Measurements from ENCODE around the gene ITGB8.

ITGB8 gene

DNA sequence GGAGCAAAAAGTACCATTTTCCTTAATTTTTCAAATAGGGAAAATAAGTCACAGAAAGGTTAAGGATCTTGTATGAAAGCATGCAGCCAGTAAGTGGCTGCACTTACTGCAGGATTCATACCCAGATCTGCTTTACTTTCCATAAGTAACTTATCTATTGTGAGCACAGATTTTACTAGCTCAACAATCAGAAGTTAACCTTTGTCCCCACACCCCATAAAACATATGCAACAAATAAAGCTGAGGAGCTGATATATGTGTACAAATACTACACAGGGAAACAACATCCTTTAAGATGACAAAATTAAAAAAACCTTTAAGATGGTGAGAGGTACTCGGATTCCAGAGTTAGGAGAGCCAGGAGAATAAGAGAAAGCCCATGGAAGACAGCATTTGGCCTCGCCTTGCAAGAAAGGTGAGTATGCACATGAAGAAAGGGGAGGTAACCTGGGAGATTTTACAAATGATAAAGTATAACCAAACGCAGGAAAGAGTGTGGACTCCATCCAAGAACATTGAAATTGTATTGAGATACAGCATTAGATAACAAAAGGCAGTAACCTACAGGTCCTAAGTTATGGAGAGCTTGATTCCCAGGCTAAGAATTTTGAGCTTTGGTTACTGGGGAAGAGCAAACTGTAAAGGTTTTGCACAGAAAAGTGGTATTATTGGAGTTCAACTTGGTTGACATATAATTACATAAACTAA, 87.1 kb downstream of the ITGB8 start:
- DNase-seq (ENCODE audit: low read depth): no peak

DNA sequence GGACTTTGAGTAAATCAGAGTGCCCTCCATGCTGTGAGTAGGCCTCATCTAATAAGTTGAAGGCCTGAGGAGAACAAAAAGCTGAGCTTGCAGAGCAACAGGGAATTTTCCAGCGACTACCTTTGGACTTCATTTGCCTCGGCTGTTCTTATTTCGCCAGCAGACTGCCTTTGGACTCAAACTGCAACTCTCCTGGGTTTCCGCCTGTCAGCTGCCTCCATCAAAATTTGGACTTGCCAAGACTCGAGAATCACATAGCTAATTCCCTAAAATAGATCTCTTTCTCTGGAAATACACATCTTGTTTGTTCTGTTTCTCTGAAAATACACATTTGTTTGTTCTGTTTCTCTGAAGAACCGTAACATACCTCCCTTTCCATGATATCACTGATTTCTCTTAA, 93.8 kb downstream of the ITGB8 start:
- DNase-seq (ENCODE audit: low read depth): no peak

DNA sequence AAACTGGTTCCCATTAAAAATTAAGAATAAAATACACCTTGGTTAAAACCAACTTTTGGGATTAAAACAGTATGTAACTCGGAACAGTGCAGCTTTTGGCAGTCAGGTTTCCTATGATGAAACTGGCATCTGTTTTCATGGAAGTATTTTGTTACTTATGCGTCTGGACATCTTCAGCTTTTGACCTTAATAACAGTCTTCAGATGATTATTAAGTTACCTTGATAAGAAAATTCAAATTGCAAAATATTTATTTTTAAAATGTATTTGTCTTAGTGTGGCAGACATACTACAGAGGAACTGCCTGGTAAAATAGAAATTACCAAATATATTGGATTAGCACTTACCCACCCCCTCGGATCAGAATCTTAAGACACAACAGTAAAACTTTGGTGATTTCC, 100.0 kb downstream of the ITGB8 start:
- no peak for DNase-seq (ENCODE audit: low read depth)

DNA sequence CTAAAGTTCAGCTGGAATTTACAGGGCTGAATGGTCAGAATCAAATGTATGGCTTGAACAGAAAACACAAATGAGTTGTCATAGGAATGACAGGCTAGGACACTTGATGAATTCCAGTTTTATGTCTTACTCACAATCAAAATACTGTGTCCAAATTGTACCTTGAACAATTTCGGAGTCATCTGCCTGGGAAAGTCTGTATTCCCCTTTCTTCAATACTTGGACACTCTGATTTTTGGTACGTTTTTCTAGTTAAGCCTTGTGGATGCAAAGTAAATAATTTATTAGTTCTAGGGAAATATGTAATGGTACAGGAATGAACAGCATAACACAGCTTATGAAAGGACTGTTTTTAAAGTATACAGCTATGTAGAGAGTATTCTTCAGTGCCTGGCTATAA, 100.4 kb downstream of the ITGB8 start:
- no peak for DNase-seq (ENCODE audit: low read depth)

DNA sequence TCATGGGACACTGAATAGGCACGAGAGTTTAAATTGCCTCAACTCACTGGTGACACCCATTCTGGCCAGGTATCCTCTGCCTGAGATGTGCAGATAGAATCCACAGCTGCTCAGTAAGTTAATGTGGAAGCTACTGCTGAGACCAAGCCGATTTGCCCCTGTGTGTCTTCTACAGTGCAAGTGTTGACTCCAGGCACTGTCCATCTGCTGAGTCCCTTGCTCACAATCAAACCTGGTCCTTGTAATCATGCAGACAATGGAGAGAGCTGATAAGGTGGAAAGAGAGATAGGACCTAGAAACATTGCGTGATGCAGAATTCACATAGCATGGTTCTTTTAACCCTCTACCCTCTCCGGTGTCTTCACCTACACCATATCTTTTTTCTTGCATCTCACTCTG, 101.4 kb downstream of the ITGB8 start:
- no peak for DNase-seq (ENCODE audit: low read depth)

DNA sequence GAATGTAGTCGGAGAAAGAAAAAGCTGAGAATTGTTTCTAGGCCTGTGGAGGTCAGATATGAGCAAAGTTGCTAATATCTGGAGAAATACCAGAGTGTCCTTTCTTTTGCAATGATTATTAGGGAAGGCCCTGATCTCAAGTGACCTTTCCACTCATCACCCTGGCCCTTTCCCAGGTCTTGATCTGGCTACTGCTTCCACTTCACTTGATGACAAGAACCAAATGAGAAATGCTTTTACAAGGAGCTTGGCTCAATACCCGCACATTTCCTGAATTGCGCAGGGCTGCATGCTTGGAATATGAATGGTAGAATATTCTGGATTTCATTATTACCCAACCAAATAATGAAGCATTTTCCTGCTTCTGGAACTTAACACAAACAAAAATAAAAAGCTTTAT, 104.6 kb downstream of the ITGB8 start:
- peak; percentile 80 for DNase-seq (ENCODE audit: low read depth)

DNA sequence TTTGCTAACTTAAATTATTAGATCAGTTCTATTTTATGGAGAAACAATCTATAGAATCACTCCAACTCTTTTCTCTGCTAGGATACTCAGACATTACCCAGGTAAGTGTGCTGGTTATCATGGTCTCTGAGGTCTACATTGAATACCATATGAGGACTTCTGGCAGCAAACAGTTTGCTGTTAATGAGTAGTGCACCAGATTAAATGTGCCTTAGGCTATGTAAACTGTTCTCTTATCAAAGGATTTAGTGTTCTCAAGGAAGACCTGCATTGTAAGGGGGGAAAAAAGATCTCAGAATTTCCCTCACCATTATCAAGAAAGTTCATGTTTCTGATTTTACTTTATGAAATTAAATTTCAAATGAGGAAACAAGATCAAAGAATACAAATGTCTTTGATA, 107.5 kb downstream of the ITGB8 start:
- DNase-seq (ENCODE audit: low read depth): no peak

DNA sequence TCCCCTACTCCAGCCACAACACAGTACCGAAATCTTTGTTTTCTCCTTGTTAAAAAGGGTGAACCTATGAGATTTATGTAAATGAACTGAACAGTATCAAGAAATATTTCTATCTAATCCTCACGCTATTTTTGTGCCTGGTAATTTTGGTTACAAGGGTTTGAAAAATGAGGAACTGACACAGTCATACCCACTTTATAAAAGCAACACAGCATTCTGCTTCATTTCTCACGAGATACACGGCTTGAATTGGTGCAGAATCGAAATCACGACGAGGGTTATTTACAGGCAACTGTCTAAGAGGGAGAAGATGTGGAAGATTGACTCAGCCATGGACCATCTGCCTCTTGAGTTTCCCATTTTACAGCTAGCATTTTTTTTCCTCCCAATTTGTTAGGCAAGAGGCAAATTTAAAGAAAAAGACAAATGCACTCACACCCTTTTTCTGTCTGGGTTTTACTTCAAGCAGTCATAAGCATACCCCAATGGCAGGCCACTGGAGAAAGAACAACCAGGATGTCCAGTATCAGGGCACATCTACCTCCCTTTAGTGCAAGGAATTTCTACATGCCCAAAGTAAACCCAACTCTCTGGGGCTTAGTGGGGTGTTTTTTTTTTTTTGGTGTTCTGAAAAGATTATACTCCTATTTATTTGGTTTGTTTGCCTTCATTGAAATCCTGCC, 108.1 kb downstream of the ITGB8 start:
- no peak for DNase-seq (ENCODE audit: low read depth)

DNA sequence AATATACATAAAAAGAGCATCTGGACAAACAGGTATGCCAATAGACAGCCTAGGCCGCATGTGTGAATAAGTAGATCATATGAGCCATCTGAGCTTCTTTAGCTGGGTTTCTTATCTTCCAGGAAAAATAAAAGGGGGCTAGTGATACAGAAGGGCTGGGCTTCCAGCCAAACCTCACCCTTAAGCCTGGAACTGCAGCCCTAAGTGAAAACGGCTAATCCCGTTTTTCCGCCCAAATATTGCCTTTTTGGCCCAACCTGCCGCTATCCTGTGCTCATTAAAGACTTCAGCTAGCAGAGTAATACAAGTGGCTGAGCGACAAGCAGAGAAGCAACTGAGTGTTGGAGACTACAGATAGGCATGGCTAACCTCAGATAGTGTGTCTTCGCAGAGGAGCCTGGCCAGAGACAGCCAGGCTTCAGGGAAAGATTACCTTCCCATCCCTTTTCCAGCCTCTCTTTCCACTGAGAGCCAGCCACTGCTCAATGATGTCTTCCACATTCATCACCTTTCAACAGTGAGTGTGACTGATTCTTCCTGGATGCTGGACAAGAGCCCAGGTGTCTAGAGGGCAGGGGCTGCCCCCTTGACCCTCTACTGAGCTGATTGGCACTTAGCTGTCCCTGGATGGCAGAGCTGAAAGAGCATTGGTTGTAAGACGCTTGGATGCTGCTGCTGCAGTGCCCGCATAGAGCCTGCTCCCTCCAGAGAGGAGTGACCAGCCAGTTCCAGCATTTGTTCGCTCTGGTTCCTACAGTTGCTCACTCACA, 108.9 kb downstream of the ITGB8 start:
- DNase-seq (ENCODE audit: low read depth): no peak

DNA sequence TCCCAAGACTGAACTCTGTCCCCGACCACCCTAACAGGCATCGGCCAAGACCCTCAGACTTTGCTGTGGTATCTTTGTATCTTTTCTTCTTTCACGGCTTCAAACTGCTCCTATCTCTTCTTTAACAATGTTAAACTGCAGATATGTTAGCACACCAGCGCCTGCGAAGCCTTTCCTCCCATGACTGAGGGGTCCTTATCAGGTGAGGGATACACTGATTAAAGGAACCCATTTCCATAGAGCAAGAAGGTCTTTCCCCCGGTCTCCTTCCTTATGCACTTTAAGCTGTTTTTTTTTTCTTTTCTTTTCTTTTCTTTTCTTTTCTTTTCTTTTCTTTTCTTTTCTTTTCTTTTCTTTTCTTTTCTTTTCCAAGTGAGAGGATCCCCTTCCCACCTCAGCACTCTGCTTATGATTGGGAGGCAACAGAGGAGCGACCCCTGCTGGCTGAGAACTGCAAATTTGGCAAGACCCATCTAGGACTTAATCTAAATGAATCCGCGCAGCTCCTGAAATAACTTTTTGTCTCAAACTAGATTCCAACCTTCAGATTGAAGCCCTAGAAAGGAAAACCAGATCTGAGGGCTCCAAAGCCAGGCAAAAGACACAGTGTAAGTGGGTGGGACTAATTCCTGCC, 109.9 kb downstream of the ITGB8 start:
- DNase-seq (ENCODE audit: low read depth): peak; percentile 27

DNA sequence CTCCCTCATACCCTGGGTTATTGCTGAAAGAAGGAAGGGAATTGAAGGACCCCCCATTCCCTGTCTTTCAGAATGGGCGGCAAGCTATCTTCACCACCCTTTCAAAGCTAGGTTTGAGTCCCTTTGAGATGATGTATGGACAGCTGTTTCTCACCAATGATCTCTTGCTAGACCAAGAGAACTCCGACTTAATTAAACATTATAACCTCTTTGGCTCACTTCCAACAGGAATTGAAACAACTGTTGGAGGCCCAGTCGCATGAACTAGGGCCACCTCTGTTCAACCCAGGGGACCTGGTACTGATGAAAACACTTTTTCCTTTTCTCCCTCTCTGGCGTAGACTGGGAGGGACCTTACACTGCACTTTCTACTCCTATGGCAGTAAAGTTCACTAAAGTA, 110.6 kb downstream of the ITGB8 start:
- DNase-seq (ENCODE audit: low read depth): no peak

DNA sequence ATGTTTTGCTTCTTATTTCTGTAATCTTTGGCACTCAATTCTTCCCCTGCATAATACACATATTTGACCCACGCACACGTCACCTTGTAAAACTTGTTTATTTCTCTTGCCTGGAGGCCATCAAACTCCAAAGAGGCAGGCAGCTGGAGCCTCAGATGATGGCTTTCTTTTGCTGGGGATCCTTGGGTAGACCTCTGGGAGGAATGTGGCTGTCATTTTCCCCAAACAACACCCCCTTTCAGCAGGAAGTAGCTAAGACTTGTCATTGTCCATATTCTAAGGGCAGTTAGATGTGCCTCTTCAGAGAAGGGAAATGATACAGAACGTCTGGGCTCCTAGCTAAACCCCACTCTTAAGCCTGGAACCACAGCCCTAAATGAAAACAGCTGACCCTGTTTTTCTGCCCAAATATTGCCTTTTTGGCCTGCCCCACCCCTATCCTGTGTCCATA, 111.3 kb downstream of the ITGB8 start:
- DNase-seq (ENCODE audit: low read depth): peak; percentile 29

DNA sequence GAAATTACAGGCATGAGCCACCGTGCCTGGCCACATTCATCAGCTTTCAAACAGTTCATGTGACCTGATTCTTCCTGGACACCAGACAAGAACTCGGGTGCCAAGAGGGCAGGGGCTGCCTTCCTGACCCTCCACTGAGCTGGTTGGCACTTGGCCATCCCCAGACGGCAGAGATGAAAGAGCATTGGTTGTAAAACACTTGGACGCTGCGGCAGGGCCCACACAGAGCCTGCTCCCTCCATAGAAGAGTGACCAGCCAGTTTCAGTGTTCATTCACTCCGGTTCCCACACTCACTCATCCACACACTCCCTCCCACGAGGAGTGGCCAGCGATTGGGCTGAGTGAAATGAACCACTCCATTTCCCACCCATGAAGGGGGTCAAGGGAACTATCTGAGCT, 112.3 kb downstream of the ITGB8 start:
- DNase-seq (ENCODE audit: low read depth): no peak

DNA sequence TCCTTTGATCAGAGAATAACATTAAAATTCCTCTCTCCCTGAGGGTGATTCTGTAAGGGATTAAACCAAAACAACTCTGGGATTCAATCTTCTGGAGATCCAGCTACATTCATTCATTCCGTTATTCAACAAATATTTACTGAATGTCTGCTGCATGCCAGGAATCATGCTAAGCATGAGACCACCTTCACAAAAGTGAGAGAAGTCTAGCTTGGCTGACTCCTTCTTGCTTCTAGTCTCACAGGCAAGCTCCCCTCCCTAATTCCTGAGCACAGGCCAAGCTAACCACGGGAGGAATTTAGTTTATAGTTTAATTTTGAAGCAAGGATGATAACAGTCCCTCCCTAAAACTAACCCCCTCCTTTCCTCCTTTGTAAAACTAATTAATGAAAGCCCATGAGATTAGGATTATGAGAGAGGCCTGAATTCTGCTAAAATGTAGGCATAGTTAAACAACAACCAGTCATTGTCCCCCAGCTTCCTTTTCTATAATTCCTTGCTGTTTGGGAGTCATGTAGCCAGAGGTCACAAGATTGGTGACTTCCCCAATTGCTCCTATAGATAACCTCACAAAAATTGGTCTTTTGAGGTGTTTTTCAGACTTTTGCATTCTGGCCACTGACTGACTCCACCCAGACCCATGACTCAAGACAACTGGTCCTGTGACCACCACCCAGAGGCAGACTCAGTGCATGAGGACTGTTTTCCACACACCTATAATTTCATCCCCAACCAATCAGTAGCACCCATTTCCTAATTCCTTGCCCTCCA, 113.5 kb downstream of the ITGB8 start:
- no peak for DNase-seq (ENCODE audit: low read depth)

DNA sequence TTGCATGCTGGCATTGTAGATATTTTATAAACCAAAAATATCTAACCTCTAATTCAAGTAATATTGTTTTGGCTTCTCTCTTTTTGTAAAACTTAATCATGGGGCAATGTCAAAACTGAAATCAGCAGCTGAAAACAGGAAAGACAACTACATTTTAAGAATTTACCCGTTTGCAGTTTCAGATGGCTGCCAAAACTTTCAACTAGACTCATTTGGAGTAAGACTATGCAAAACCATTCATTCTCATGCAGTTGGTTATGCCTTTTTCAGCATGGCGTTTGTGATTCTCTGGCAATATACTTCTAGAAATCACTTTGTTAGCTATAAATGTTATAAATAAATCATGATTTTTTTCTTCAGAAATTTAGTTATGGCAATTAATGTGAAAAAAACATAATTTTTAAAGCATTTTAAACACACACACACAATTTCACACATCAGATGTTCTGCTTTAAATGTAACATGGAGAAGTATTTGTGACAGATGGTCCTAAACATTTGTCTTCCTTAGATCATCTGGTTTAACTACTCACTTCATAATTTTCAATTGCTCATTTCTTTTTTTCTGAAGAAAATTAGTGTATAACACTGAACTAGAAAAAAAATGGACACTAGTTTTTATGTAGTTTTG, 116.4 kb downstream of the ITGB8 start:
- no peak for DNase-seq (ENCODE audit: low read depth)

DNA sequence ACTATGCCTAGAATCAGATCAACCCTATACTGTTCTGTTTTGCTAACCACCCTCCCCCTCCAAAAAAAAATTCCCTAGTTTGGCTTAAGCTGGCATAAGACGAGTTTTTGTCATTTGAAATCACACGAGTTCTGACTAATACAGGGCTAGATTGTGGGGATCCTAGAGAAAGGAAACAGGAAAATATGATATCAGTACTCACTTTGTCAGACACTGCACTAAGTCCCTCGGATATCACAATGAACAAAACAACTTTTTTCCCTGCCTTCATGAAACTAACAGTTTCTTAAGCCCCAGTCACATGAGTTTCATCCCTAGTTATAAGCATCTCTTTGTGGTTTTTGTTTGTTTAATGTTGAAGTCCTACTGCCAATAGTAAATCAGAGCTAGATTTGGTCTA, 118.5 kb downstream of the ITGB8 start:
- DNase-seq (ENCODE audit: low read depth): no peak

DNA sequence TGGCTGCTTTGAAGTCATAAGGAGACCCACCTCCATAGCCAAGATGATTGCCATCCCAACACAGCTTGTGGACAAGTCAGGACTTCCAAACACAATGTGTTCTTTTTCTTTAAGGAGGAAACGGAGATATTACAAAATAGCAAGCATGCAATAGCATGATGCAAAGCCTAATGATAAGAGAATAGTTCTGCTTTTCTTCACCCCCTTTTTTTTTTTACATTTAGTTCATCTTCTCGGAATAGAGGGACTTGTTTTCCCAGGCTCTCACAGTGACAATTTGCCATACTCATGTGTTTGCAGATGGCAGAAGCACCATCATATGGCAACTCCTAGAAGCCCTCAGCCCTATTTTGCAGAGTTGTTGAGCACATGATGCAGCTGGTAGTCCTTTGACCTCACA, 119.8 kb downstream of the ITGB8 start:
- DNase-seq (ENCODE audit: low read depth): no peak

DNA sequence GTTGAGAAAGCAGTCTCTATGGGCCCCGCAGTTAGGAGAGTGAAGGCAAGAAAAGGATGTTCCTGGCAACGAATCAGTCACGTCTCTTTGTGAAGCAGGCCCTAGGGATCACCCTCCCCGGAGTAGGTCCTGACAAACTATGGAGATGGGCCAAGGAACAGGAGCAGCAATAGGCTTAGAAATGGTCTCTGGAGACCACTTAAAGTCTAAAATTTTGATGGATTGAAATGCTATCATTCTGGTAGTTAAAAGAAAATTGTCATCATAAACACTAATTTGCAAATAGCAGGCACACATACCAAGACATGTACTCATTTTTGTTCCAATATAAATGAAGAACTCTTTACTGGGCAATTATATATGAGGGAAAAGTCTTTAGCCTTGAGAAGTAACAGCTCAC, 123.5 kb downstream of the ITGB8 start:
- no peak for DNase-seq (ENCODE audit: low read depth)

DNA sequence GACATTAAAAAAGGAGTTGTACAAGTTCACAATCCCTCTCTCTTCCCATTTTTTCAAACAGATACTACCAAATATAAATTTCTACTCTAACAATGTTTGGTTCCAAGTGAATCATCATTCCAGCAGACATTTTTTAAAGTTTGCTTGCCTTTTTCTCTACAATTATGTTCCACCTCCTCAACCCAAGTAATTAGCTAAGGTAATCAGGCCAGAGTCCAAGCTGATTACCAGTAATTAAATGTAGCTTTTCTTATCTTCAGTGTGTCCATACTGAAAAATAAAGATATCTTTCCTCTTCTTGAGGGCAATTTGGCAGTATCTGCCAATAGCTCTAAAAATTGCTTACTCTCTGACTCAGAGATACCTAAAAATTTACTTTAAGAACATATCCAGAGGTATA, 126.0 kb downstream of the ITGB8 start:
- no peak for DNase-seq (ENCODE audit: low read depth)

DNA sequence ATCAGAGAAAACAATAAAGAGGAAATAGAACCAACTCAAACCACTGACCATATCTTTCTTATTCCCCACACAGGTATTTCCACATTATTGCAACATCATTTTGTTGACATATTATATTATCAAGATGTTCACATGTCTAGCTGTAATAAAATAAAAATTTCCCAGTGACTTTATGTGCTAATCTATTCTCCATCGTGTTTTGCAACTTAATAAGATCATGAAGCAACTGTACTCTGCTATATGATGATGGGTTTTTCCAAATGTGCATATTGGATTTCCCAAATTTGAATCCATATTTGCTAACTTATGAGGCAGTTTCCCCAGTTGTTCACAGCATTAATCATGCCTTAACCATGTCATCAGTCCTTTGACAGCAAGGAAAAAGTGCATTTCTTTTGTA, 127.8 kb downstream of the ITGB8 start:
- DNase-seq (ENCODE audit: low read depth): peak; percentile 9

DNA sequence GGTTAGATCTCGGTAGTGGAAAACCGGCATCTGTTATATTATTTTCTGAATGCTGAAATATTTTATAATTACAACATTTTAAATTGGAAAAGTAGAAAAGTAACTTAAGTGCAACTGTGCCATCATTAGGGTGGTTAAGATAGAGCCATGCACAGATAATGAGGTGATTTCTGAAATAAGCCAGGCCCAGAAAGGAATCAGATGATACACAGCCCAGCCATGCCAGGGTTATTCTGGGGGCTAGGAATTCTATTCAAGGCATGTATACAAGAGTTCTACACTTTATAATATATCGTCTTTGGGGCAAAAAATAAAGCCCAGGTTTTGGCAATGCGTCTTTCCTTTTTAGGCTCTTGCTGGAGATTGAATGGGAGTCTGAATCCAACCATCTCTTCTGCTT, 128.7 kb downstream of the ITGB8 start:
- no peak for DNase-seq (ENCODE audit: low read depth)
